GM18505 (cell line): ENCODE results near the gene CPD.
A peak's percentile ranks its signal among the peaks of the same experiment; 100 is the strongest.

ENCODE experiments used
- ATAC-seq: cut with Tn5 transposase; IDR thresholded peaks from one replicate; pipeline ENCODE4 v1.9.1; 2021; ENCODE audit not compliant: unreplicated experiment
- POLR2A ChIP-seq: IDR thresholded peaks from 4 replicates; pipeline ENCODE4 v1.6.1; 2011; ENCODE audit warnings: borderline replicate concordance; ENCODE audit not compliant: insufficient read depth, insufficient read length; ENCODE audit errors: extremely low read depth

The CPD gene

GRCh38 chr17:30363715-30364202, 15.0 kb upstream of the CPD start:
- ATAC-seq = peak; percentile 83

GRCh38 chr17:30366536-30366935, 12.2 kb upstream of the CPD start:
- ATAC-seq = no peak
- no peak for TF ChIP-seq POLR2A

More at GRCh38 chr17:30363715-30364202, 15.0 kb upstream of the CPD start:
- TF ChIP-seq POLR2A = no peak

GRCh38 chr17:30368912-30369720, 9.6 kb upstream of the CPD start:
- ATAC-seq = no peak
- TF ChIP-seq POLR2A = no peak

GRCh38 chr17:30369995-30370394, 8.7 kb upstream of the CPD start:
- TF ChIP-seq POLR2A = no peak
- no peak for ATAC-seq

- ATAC-seq = no peak
- TF ChIP-seq POLR2A = no peak
Measured at GRCh38 chr17:30372755-30373154, 6.0 kb upstream of the CPD start.

GRCh38 chr17:30375661-30376060, 3.1 kb upstream of the CPD start:
- no peak for ATAC-seq

GRCh38 chr17:30376621-30377452, 1.9 kb upstream of the CPD start:
- no peak for ATAC-seq
- no peak for TF ChIP-seq POLR2A

More at GRCh38 chr17:30375661-30376060, 3.1 kb upstream of the CPD start:
- TF ChIP-seq POLR2A = no peak

GRCh38 chr17:30377574-30378240, 1.0 kb upstream of the CPD start:
- ATAC-seq = no peak

GRCh38 chr17:30378241-30378824, 394 bp upstream of the CPD start:
- ATAC-seq = no peak

More at GRCh38 chr17:30377574-30378240, 1.0 kb upstream of the CPD start:
- TF ChIP-seq POLR2A = no peak

GRCh38 chr17:30379303-30379902, 676 bp downstream of the CPD start:
- ATAC-seq = peak; percentile 16
- no peak for TF ChIP-seq POLR2A

More at GRCh38 chr17:30378241-30378824, 394 bp upstream of the CPD start:
- TF ChIP-seq POLR2A = no peak

GRCh38 chr17:30379903-30380381, 1.2 kb downstream of the CPD start:
- ATAC-seq = peak; percentile 18
- no peak for TF ChIP-seq POLR2A

- no peak for TF ChIP-seq POLR2A
- ATAC-seq = no peak
Measured at GRCh38 chr17:30380643-30381339, 2.1 kb downstream of the CPD start.
